NT2/D1 (cell line): Measurements from ENCODE around the gene CEP97.
"Not testable (repeated sequence)": the region's sequence is repeated elsewhere in the genome, so short reads cannot be mapped to it uniquely, and the experiment has no call there.

ENCODE experiments used
- DNase-seq: peaks from one replicate; pipeline ENCODE4 v3.0.0-alpha.2; 2011; ENCODE audit warnings: low read depth, low spot score
- H3K27me3 ChIP-seq: 2 replicates; pipeline ENCODE4 v1.6.0; 2011; ENCODE audit warnings: mild to moderate bottlenecking; ENCODE audit not compliant: insufficient read length, insufficient read depth
- H3K36me3 ChIP-seq: 2 replicates; pipeline ENCODE4 v1.6.1; 2011; ENCODE audit warnings: mild to moderate bottlenecking, low read length, mixed read lengths; ENCODE audit not compliant: insufficient read depth, insufficient read length
- H3K4me1 ChIP-seq: 2 replicates; pipeline ENCODE4 v1.5.1; 2011; ENCODE audit not compliant: insufficient read depth, insufficient read length
- H3K4me3 ChIP-seq: 2 replicates; pipeline ENCODE4 v1.5.1; 2011; ENCODE audit warnings: low read depth; ENCODE audit not compliant: insufficient read length
- H3K9ac ChIP-seq: 2 replicates; pipeline ENCODE4 v1.6.0; 2011; ENCODE audit warnings: low read depth; ENCODE audit not compliant: insufficient read length
- H3K9me3 ChIP-seq: 2 replicates; pipeline ENCODE4 v1.5.1; 2011; ENCODE audit warnings: mild to moderate bottlenecking, low read length; ENCODE audit not compliant: insufficient read depth
- SUZ12 ChIP-seq: IDR thresholded peaks from 2 replicates; pipeline ENCODE4 v1.6.1; 2011; ENCODE audit not compliant: insufficient read length, insufficient read depth; ENCODE audit errors: extremely low read depth
- YY1 ChIP-seq: IDR thresholded peaks from 2 replicates; pipeline ENCODE4 v1.6.1; 2011; ENCODE audit not compliant: insufficient read length, insufficient read depth
- ZNF274 ChIP-seq: IDR thresholded peaks from 2 replicates; pipeline ENCODE4 v1.6.1; 2011; ENCODE audit warnings: mild to moderate bottlenecking, low read depth, low read length

CEP97 gene

DNA sequence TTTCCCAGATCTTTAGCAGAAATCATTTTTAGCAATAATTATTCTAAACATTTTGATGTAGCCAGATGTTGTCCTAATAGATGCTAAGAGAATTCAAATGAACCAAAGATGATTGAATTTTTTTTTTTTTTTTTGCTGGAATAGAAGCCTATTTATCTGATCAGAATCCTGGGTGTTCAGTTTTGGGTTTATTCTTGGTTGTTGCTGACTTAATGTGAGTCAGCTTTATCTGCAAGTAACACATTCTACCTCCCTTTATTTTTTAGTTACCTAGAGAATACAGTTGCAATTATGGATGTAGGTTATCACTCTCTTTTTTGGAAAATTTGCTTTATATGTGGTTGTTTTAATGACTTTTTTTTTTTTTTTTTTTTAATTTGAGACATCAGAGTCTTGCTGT, 6.4 kb downstream of the CEP97 start:
- no peaks in the 10 kb centered on the region for H3K27me3 ChIP-seq
- H3K9ac ChIP-seq, result no peak overlapping the region
- no peak for DNase-seq
- peaks cover 71% of the 10 kb centered on the region for H3K36me3 ChIP-seq
- no peaks in the 10 kb centered on the region; the same call in 1 of the 2 replicates for H3K9me3 ChIP-seq
- TF ChIP-seq ZNF274, result no peak
- peaks cover 2% of the 10 kb centered on the region for H3K4me1 ChIP-seq
- no peak overlapping the region for H3K4me3 ChIP-seq

DNA sequence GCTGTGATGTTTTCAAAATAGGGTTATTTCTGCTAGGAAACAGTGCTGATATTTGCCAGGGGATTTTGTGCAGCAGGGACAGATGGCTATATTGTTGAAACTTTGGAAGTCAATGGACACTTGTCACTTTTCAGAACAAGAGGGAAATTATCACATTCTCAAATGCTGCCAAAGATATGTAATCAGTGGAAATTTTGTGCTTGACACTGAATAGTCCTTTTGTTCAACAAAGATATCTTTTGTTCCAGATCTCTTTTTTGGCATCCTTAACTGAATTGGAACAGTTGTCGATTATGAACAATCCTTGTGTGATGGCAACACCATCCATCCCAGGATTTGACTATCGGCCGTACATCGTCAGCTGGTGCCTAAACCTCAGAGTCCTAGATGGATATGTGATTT, 7.8 kb downstream of the CEP97 start:
- Histone ChIP-seq H3K9ac (no peak overlapping the region), H3K9me3 (no peaks in the 10 kb centered on the region; the same call in 1 of the 2 replicates), H3K36me3 (peaks cover 81% of the 10 kb centered on the region), H3K4me1 (peaks cover 2% of the 10 kb centered on the region), H3K27me3 (no peaks in the 10 kb centered on the region), H3K4me3 (no peak overlapping the region)
- TF ChIP-seq ZNF274 (no peak), SUZ12 (no peak), YY1 (no peak)
- DNase-seq, result no peak

DNA sequence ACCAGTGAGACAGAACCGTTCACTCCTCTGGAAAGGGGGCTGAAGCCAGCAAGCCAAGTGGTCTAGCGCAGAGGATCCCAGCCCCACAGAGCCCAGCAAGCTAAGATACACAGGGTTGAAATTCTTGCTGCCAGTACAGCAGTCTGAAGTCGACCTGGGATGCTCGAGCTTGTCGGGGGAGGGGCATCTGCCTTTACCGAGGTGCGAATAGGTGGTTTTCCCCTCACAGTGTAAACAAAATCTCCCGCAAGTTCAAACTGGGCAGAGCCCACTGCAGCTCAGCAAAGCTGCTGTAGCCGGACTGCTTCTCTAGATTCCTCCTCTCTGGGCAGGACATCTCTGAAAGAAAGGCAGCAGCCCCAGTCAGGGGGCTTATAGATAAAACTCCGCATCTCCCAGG, 11.4 kb downstream of the CEP97 start:
- TF ChIP-seq ZNF274 (no peak), YY1 (no peak), SUZ12 (no peak)
- no peak overlapping the region for H3K4me3 ChIP-seq
- no peak for DNase-seq
- no peak overlapping the region for H3K9ac ChIP-seq
- no peaks in the 10 kb centered on the region; the same call in 1 of the 2 replicates for H3K9me3 ChIP-seq
- peaks cover 2% of the 10 kb centered on the region for H3K4me1 ChIP-seq
- peaks cover 55% of the 10 kb centered on the region for H3K36me3 ChIP-seq
- H3K27me3 ChIP-seq, result no peaks in the 10 kb centered on the region

DNA sequence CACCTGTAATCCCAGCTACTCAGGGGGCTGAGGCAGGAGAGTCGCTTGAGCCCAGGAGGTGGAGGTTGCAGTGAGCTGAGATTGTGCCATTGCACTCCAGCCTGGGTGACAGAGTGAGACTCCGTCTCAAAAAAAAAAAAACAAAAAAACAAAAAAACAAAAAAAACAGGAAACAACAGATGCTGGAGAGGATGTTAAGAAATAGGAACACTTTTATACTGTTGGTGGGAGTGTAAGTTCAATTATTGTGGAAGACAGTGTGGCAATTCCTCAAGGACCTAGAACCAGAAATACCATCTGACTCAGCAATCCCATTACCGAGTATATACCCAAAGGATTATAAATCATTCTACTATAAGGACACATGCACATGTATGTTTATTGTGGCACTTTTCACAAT, 17.5 kb downstream of the CEP97 start:
- not testable (repeated sequence) for H3K27me3 ChIP-seq, H3K9me3 ChIP-seq

DNA sequence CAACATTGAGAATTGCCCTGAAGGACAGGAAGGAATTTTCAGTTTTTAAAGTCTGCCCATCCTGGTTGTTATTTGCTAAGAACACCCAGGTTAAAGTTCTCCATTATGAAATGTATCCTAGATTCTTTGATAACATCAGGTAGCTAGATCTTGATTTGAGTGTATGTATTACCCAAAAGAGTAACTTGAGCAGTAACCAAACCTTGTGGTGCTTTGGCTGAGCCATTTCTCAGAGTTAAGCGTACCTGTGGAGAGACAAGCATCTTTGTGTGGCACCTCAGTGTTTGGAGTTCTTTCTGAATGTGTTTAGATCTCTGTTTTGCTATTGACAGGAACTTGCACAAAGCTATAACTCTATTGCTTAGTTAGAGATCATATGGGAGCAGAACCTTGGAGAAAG, 20.4 kb downstream of the CEP97 start:
- no peak overlapping the region for H3K4me3 ChIP-seq
- no peaks in the 10 kb centered on the region for H3K9me3 ChIP-seq
- H3K27me3 ChIP-seq, result no peaks in the 10 kb centered on the region
- no peaks in the 10 kb centered on the region for H3K4me1 ChIP-seq
- no peak overlapping the region for H3K9ac ChIP-seq
- H3K36me3 ChIP-seq, result peaks cover 3% of the 10 kb centered on the region
- DNase-seq, result no peak
- no peak for TF ChIP-seq SUZ12
- no peak for TF ChIP-seq ZNF274
- TF ChIP-seq YY1, result no peak

More for the DNA sequence above, 17.5 kb downstream of the CEP97 start:
- not testable (repeated sequence) for H3K36me3 ChIP-seq, H3K4me3 ChIP-seq, DNase-seq, H3K4me1 ChIP-seq, H3K9ac ChIP-seq

DNA sequence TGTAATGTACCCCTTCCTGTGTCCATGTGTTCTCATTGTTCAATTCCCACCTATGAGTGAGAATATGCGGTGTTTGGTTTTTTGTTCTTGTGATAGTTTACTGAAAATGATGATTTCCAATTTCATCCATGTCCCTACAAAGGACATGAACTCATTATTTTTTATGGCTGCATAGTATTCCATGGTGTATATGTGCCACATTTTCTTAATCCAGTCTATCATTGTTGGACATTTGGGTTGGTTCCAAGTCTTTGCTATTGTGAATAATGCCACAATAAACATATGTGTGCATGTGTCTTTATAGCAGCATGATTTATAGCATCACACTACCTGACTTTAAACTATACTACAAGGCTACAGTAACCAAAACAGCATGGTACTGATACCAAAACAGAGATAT, 21.5 kb downstream of the CEP97 start:
- not testable (repeated sequence) for H3K36me3 ChIP-seq, DNase-seq, H3K9ac ChIP-seq, H3K4me1 ChIP-seq, H3K27me3 ChIP-seq, H3K4me3 ChIP-seq, H3K9me3 ChIP-seq

DNA sequence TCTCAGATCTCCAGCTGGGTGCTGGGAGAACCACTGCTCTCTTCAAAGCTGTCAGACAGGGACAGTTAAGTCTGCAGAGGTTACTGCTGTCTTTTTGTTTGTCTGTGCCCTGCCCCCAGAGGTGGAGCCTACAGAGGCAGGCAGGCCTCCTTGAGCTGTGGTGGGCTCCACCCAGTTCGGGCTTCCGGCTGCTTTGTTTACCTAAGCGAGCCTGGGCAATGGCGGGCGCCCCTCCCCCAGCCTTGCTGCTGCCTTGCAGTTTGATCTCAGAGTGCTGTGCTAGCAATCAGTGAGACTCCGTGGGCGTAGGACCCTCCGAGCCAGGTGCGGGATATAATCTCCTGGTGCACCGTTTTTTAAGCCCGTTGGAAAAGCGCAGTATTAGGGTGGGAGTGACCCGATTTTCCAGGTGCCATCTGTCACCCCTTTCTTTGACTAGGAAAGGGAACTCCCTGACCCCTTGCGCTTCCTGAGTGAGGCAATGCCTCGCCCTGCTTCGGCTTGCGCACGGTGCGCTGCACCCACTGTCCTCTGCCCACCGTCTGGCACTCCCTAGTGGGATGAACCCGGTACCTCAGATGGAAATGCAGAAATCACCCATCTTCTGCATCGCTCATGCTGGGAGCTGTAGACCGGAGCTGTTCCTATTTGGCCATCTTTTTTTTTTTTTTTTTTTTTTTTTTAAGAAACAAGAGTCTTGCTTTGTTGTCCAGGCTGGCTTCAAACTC, 29.1 kb downstream of the CEP97 start:
- H3K27me3 ChIP-seq, H3K4me3 ChIP-seq, H3K9me3 ChIP-seq, H3K9ac ChIP-seq, H3K4me1 ChIP-seq, DNase-seq: not testable (repeated sequence)
- H3K36me3 ChIP-seq, result peaks cover 28% of the 10 kb centered on the region

DNA sequence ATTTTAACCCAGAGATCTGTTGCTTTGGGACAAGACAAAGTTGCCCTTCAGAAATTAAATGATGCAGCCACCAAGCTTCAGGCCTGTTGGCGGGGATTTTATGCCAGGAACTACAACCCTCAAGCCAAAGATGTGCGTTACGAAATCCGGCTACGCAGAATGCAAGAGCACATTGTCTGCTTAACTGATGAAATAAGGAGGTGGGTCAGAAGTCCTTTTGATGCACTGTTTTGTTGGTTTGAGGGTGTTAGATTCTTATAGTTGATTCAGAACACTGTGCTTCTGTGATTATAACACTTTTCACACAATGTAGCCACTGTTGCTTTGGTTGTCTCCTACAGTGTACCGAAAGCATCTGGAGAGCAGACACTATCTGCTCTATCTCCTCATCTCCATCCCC, 33.8 kb downstream of the CEP97 start:
- TF ChIP-seq SUZ12, result no peak
- no peak for TF ChIP-seq ZNF274
- no peak for DNase-seq
- Histone ChIP-seq H3K9me3 (peaks cover 8% of the 10 kb centered on the region; the same call in 1 of the 2 replicates), H3K36me3 (peaks cover 39% of the 10 kb centered on the region), H3K27me3 (no peaks in the 10 kb centered on the region), H3K4me3 (no peak overlapping the region), H3K4me1 (no peaks in the 10 kb centered on the region), H3K9ac (no peak overlapping the region)
